IMR-90 (cell line): Measurements from ENCODE around the gene TNRC6A.

ENCODE experiments used
- BHLHE40 ChIP-seq: fragments of 150-350 bp; IDR thresholded peaks from 2 replicates; pipeline ENCODE4 v1.6.1; 2016; ENCODE audit warnings: mild to moderate bottlenecking, low read depth, low read length
- CTCF ChIP-seq: conservative IDR thresholded peaks from 2 replicates; pipeline ENCODE4 v1.5.1; 2012; ENCODE audit warnings: mild to moderate bottlenecking, low read depth, low read length, improper control_type of control experiment
- FOS ChIP-seq: fragments of 150-350 bp; IDR thresholded peaks from 2 replicates; pipeline ENCODE4 v1.6.1; 2016; ENCODE audit warnings: low read depth, low read length
- MXI1 ChIP-seq: IDR thresholded peaks from 2 replicates; pipeline ENCODE4 v1.6.1; 2012; ENCODE audit warnings: low read depth, mild to moderate bottlenecking, low read length, moderate library complexity, borderline replicate concordance
- POLR2A ChIP-seq: IDR thresholded peaks from 2 replicates; pipeline ENCODE4 v1.6.1; 2012; ENCODE audit warnings: mild to moderate bottlenecking, low read depth, low read length
- RAD21 ChIP-seq: IDR thresholded peaks from 2 replicates; pipeline ENCODE4 v1.6.1; 2012; ENCODE audit warnings: low read length, improper control_type of control experiment
- USF2 ChIP-seq: fragments of 150-350 bp; IDR thresholded peaks from 2 replicates; pipeline ENCODE4 v1.6.1; 2017; ENCODE audit warnings: mild to moderate bottlenecking, antibody characterized with exemption, low read length, low read depth

GRCh38 chr16:24681793-24682192, 47.7 kb upstream of the TNRC6A start:
- no peak for TF ChIP-seq CTCF
- no peak for TF ChIP-seq POLR2A
- TF ChIP-seq MXI1, result no peak
- no peak for TF ChIP-seq USF2
- no peak for TF ChIP-seq RAD21
- no peak for TF ChIP-seq BHLHE40
- TF ChIP-seq FOS, result no peak
